DND-41 (cell line): ENCODE results near the gene RLN2.
"Not testable (repeated sequence)": the region's sequence is repeated elsewhere in the genome, so short reads cannot be mapped to it uniquely, and the experiment has no call there.

Experiments used
- CTCF ChIP-seq: IDR thresholded peaks from 2 replicates; pipeline ENCODE4 v1.5.1; 2012; ENCODE audit warnings: borderline replicate concordance, low read length, moderate library complexity, mild to moderate bottlenecking; ENCODE audit not compliant: poor library complexity, severe bottlenecking; ENCODE audit errors: extremely low read depth
- EZH2 ChIP-seq: IDR thresholded peaks from 3 replicates; pipeline ENCODE4 v1.6.1; 2012; ENCODE audit warnings: borderline replicate concordance, low read depth, mild to moderate bottlenecking, moderate library complexity, low read length, inconsistent platforms; ENCODE audit not compliant: severe bottlenecking

- not testable (repeated sequence) for TF ChIP-seq CTCF, EZH2
Measured at GRCh38 chr9:5338992-5339981, 34.8 kb upstream of the RLN2 start, which contains the start of gene RLN1.
